A673 (cell line): ENCODE results near the gene ZNF512B.

Source experiments
- EZH2 ChIP-seq: fragments of 200-600 bp; sonication (generic); IDR thresholded peaks from 2 replicates; pipeline ENCODE4 v1.6.1; 2017; ENCODE audit warnings: borderline replicate concordance, low read depth, mild to moderate bottlenecking, mixed read lengths, antibody characterized with exemption, low read length; ENCODE audit not compliant: poor library complexity, severe bottlenecking
- TF ChIP-seq, protein P1 (sequence below): fragments of 300-800, 200-600 bp; sonication (generic); conservative IDR thresholded peaks from 2 replicates; pipeline ENCODE4 v1.5.1; 2017; ENCODE audit warnings: low read depth, mild to moderate bottlenecking, antibody characterized with exemption, low read length, moderate library complexity, mixed read lengths

GRCh38 chr20:63958471-63958870, 11.3 kb downstream of the ZNF512B start:
- TF ChIP-seq, protein P1, sequence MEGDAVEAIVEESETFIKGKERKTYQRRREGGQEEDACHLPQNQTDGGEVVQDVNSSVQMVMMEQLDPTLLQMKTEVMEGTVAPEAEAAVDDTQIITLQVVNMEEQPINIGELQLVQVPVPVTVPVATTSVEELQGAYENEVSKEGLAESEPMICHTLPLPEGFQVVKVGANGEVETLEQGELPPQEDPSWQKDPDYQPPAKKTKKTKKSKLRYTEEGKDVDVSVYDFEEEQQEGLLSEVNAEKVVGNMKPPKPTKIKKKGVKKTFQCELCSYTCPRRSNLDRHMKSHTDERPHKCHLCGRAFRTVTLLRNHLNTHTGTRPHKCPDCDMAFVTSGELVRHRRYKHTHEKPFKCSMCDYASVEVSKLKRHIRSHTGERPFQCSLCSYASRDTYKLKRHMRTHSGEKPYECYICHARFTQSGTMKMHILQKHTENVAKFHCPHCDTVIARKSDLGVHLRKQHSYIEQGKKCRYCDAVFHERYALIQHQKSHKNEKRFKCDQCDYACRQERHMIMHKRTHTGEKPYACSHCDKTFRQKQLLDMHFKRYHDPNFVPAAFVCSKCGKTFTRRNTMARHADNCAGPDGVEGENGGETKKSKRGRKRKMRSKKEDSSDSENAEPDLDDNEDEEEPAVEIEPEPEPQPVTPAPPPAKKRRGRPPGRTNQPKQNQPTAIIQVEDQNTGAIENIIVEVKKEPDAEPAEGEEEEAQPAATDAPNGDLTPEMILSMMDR = no peak
- TF ChIP-seq EZH2 = no peak
